Fibroblast of gingiva (primary cell): Measurements from ENCODE around the gene TRAPPC8.

Experiments
- DNase-seq: peaks from one replicate; pipeline ENCODE4 v3.0.0-alpha.2; 2011; ENCODE audit warnings: low read depth

The TRAPPC8 gene

DNA sequence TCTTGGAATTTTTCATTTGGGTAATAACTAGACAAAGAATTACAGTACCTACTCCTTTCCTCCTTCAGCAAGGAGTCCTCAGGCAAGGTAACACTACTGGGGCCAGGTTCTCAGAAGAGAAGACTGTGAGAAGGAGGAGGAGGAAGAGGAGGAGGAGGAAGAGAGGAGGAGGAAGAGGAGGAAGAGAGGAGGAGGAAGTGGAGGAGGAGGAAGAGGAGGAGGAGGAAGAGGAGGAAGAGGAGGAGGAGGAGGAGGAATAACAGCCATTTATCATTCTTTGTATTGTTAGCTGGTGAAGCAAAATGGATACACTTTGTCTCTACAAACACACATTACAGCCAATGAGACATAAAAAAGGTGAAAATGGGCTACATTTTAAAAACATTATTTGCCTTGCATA is 149.4 kb downstream of the TRAPPC8 start:
- no peak for DNase-seq

DNA sequence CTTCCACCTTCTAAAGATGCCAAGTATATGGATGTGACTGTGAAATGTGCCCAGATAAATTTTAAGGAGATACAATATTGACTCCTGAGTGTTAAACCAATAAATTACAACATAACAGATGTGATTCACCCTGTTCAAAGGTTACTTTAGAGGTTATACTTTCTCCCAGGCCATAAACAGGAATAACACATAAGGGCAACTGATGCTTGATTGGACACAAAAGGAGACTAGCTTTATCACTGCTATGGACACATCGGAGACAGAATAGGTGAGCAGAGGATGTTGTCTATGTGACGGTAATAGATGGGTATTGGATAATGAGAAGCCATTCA is 150.4 kb downstream of the TRAPPC8 start:
- no peak for DNase-seq

DNA sequence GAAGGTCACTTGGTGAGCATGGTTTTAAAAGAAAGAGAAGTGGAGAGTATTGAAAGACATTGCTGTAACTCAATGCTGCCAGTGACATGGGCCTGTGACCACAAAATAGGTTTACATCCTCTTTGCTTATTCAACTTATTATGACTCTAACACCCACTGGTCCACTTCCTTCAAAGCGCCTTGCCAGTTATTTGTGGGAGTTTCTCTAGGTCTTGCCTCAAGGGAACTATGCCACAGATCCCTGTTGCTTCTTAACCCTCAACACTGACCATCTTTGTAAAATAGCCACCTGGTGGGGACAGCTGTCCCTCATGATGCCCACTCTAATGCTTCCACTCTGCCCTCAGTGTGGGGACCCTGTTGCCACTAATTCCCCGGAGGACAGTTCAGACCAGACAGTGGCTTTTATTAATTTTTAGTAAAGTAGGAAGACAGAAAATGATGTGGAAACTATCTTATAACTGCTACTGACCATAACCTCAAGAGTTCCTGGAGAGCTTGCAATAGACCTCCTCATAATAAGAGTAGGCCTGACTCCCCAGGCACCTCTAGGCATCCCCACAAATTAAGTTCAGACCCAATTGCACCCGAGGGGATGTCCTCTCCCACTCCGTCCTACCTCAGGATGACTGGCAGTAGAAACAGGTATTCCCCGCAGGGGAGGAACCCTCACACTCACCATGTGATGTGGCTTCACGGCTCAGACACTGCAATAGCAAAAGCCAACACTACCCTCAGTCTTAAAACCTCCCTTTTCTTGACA is 150.9 kb downstream of the TRAPPC8 start:
- no peak for DNase-seq

DNA sequence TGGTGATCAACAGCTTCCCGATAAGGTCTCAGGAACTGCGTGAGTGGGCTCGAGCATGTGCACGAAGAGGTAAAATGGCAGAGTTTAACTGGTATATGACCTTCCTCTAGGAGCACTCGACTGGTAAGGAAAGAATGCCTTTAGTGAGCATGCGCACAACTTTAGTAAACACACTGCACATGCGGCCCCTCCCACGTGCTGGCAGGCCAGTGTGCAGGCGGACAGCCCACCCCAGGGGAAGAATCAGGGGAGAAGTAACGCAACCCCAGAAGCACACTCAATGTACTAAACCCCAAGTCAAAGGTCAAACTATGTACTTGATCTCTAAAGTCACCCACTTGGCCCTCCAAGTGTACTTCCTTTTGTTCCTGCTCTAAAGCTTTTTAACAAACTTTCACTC is 153.5 kb downstream of the TRAPPC8 start:
- DNase-seq = no peak

DNA sequence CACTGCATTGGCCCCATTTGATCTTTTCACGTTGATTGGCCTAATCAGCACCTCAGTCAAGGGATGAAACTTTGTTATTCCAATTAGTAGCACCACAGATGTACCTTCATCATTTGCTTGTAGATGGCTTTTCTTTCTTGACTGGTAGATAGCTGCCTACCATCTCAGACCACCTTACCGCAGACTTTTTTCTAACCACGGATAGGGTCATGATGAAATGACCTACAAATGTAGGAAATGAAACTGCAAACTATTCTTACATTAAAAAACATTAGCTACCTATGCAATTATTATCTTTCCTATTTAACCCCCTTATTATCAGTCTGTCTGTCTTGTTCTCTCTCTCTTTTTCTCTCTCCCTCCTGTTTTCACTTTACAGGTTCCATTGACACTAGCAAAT is 159.9 kb downstream of the TRAPPC8 start:
- no peak for DNase-seq
